ENCODE measurements around the gene CYP20A1.
"Not testable (repeated sequence)": the region's sequence is repeated elsewhere in the genome, so short reads cannot be mapped to it uniquely, and the experiment has no call there.

- not testable (repeated sequence) for TF ChIP-seq CTCF (IDR thresholded peaks at IDR 0.05; ENCODE audit: borderline replicate concordance, extremely low read depth, low read length, poor library complexity, severe bottlenecking); EZH2 (IDR thresholded peaks at IDR 0.05; ENCODE audit: borderline replicate concordance, low read depth, low read length, severe bottlenecking)
Measured at GRCh38 chr2:203253422-203254095, 14.7 kb downstream of the CYP20A1 start.
